Fibroblast of mammary gland (primary cell): ENCODE data around the gene LIG1.
A peak's percentile ranks its signal among the peaks of the same experiment; 100 is the strongest.

ENCODE experiments used
- DNase-seq: peaks from one replicate; pipeline ENCODE4 v3.0.0-alpha.2; 2010; ENCODE audit warnings: low read depth
- H3K4me3 ChIP-seq: 2 replicates; pipeline ENCODE4 v1.5.1; 2011; ENCODE audit warnings: low read depth, mild to moderate bottlenecking, low read length, moderate library complexity; ENCODE audit not compliant: control insufficient read depth
- CTCF ChIP-seq: conservative IDR thresholded peaks from 2 replicates; pipeline ENCODE4 v1.5.1; 2011; ENCODE audit warnings: low read depth, low read length, inconsistent platforms; ENCODE audit not compliant: control insufficient read depth, insufficient read depth

Gene LIG1

GRCh38 chr19:48181505-48181904 is 11.4 kb upstream of the LIG1 start:
- H3K4me3 ChIP-seq: no peak overlapping the region
- TF ChIP-seq CTCF: no peak
- no peak for DNase-seq

GRCh38 chr19:48176226-48176625 is 6.1 kb upstream of the LIG1 start:
- DNase-seq: no peak
- no peak for TF ChIP-seq CTCF
- no peak overlapping the region for H3K4me3 ChIP-seq

- H3K4me3 ChIP-seq: no peak overlapping the region
- no peak for TF ChIP-seq CTCF
- DNase-seq: no peak
These were observed 5.4 kb upstream of the LIG1 start for GRCh38 chr19:48175578-48175977.

GRCh38 chr19:48174445-48175030 is 4.4 kb upstream of the LIG1 start:
- no peak for TF ChIP-seq CTCF
- no peak overlapping the region for H3K4me3 ChIP-seq
- DNase-seq: no peak

GRCh38 chr19:48171710-48172109 is 1.6 kb upstream of the LIG1 start:
- no peak for TF ChIP-seq CTCF
- H3K4me3 ChIP-seq: peak overlapping the region; percentile 89
- DNase-seq: no peak

GRCh38 chr19:48170817-48171347 is 738 bp upstream of the LIG1 start:
- no peak for TF ChIP-seq CTCF
- peak overlapping the region; percentile 89 for H3K4me3 ChIP-seq
- no peak for DNase-seq

- H3K4me3 ChIP-seq: peak overlapping the region; percentile 89
- DNase-seq: peak; percentile 55
- TF ChIP-seq CTCF: no peak
These were observed 586 bp downstream of the LIG1 start for GRCh38 chr19:48169578-48169938.
